GM18870 (cell line): ENCODE results near the gene ZSCAN32.

Experiments
- ATAC-seq: cut with Tn5 transposase; IDR thresholded peaks from one replicate; pipeline ENCODE4 v1.9.1; 2021; ENCODE audit warnings: moderate library complexity; ENCODE audit not compliant: unreplicated experiment

Gene ZSCAN32

DNA sequence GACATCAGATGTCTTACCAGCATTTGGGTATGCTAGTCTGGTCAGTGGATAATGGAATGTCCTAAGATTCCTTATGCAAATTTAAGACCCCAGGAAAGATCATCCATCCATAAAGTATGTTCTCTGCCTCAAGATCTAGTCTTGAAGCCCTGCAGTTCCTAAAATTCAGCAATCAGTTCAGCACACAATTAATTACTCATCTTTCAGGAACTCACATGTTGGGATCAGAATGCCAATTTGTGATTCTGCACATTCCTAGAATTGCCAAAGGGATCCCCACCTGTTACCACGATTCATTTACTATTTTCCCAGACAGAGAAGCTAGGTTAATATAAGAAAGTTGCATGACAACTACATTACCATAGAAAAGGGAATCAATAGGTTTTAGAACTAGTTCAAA lies 41.9 kb downstream of the ZSCAN32 start:
- no peak for ATAC-seq

- ATAC-seq = no peak
Measured at GRCh38 chr16:3356118-3356517, 44.7 kb downstream of the ZSCAN32 start.

- ATAC-seq = no peak
Measured at GRCh38 chr16:3355589-3355988, 45.2 kb downstream of the ZSCAN32 start, which contains the start of gene OR2C1. Gene OR2C1 (plus strand): TSS chr16:3355889. CDS start chr16:3355941, 52 bp downstream.

DNA sequence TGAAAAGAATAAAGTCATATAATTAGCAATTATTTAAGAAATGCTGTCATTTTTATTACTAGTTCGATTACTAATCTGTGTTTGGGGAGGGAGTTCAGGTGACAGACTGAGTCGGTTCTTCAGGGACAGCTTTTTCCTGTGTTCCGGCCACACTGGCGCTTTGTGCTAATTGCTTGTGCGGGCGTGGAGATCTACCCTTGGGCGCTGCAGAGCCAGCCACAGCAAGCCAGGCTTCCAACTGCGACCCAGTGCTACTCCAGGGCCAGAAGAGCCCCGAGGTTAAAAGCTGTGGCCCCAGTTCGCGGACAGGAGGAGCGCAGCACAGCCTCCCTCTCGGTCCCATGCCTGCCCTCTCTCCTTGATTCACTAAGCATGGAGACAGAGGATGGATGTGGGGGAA lies 51.6 kb downstream of the ZSCAN32 start:
- no peak for ATAC-seq

DNA sequence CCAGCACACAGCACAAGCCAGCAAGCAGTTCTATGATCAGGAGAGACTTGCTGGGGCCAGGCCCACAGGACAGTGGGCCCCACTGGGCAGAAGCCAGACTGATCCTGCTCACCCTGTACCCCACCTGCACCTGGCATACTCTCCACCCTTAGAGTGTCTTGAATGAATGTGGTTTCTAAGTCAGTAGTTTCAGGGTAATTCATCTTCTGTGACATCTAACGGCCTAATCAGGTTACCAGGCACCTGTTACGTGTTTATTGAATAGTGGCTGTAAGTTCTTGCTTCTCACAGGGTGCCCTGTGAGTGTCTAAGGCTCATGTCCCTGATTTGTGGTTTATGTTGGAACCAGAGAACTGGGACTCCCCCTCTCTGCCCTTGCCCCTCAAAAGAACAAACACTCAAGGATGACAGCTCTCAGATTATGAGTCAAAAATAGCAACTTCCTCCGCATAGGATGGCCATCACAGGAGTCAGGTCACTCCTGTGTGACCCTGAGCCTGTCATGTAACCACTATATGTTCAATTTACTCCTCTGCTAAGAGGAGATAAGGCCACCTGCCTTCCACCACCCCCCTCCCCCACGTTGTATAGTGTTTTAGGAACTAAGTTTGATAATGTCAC lies 52.1 kb downstream of the ZSCAN32 start:
- no peak for ATAC-seq

GRCh38 chr16:3347586-3347985 lies 53.2 kb downstream of the ZSCAN32 start:
- no peak for ATAC-seq

DNA sequence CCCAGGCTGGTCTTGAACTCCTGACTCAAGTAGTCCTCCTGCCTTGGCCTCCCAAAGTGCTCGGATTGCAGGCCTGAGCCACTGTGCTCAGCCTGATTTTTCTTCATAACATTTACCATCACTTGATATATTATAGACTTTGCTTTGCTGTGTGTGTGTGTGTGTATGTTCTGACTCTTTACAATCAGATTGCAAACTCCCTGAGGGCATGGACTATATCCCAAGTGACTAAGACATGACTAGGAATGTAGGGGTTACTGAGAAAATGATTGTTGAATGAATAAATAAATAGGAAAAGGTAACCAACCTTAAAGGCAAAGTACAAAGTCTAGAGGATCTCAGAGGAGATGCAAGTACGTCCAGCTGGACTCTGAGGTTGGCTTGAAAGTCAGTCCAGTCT lies 54.8 kb downstream of the ZSCAN32 start:
- no peak for ATAC-seq
